A673 (cell line): ENCODE measurements around the gene RNF212B.

Experiments used
- EZH2 ChIP-seq: fragments of 200-600 bp; sonication (generic); IDR thresholded peaks from 2 replicates; pipeline ENCODE4 v1.6.1; 2017; ENCODE audit warnings: borderline replicate concordance, low read depth, mild to moderate bottlenecking, mixed read lengths, antibody characterized with exemption, low read length; ENCODE audit not compliant: poor library complexity, severe bottlenecking
- TF ChIP-seq, protein P1 (sequence below): fragments of 300-800, 200-600 bp; sonication (generic); conservative IDR thresholded peaks from 2 replicates; pipeline ENCODE4 v1.5.1; 2017; ENCODE audit warnings: low read depth, mild to moderate bottlenecking, antibody characterized with exemption, low read length, moderate library complexity, mixed read lengths

DNA sequence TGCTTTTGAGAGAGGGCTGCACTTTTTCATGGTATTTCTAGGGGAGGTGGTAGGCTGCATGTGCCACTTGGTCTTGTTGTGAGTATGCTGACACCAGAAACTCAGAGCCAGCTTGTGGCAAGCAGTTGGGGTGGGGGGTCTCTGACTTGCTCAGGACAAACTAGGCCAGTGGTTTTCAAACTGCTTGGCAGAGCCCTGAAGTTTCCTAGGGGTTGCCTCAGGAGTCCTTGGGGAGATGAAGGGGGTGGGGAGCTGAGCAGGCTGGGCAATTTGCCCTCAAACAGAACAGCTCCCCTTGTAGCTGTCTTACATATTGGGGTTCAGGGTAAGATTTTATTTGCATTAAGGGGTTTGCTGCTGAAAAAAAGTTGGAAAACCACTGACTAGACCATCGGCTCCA lies 72.8 kb downstream of the RNF212B start:
- TF ChIP-seq, protein P1, sequence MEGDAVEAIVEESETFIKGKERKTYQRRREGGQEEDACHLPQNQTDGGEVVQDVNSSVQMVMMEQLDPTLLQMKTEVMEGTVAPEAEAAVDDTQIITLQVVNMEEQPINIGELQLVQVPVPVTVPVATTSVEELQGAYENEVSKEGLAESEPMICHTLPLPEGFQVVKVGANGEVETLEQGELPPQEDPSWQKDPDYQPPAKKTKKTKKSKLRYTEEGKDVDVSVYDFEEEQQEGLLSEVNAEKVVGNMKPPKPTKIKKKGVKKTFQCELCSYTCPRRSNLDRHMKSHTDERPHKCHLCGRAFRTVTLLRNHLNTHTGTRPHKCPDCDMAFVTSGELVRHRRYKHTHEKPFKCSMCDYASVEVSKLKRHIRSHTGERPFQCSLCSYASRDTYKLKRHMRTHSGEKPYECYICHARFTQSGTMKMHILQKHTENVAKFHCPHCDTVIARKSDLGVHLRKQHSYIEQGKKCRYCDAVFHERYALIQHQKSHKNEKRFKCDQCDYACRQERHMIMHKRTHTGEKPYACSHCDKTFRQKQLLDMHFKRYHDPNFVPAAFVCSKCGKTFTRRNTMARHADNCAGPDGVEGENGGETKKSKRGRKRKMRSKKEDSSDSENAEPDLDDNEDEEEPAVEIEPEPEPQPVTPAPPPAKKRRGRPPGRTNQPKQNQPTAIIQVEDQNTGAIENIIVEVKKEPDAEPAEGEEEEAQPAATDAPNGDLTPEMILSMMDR: no peak
- TF ChIP-seq EZH2: no peak
